HG03139 (cell line): ENCODE results near the gene H6PD.

Source experiments
- ATAC-seq: cut with Tn5 transposase; IDR thresholded peaks from one replicate; pipeline ENCODE4 v1.9.1; 2021; ENCODE audit not compliant: unreplicated experiment

H6PD gene

DNA sequence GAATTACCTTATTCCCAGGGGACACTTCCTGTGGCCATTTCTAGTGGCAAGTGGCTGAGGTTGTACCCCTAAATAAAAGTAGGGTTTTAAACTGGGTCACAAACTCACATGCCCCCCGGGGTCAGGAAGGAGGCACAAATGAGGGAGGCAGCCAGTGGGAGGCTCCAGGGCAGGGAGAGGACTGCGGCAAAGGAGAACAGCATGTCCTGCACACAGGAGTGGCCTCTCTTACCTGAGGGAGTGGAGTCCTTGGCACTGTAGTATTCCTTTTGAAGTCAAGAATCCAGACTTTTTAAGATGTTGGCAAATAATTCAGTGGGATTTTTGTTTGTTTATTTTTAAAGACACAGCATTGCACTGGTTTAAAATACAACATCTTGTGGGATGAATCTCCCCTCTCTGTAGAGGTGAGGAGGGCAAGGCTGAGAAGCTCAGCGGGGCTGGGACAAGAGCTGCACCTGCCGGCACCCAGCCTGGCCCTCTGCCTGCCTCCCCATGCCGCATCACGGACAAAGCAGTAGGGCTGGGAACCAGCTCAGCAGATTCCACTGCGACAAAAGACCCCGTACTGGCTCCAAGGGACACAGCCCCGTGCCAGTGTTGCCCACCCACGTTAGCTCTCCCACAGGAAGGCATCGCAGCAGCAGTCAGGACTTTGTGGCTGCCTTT lies 80.3 kb downstream of the H6PD start:
- no peak for ATAC-seq

DNA sequence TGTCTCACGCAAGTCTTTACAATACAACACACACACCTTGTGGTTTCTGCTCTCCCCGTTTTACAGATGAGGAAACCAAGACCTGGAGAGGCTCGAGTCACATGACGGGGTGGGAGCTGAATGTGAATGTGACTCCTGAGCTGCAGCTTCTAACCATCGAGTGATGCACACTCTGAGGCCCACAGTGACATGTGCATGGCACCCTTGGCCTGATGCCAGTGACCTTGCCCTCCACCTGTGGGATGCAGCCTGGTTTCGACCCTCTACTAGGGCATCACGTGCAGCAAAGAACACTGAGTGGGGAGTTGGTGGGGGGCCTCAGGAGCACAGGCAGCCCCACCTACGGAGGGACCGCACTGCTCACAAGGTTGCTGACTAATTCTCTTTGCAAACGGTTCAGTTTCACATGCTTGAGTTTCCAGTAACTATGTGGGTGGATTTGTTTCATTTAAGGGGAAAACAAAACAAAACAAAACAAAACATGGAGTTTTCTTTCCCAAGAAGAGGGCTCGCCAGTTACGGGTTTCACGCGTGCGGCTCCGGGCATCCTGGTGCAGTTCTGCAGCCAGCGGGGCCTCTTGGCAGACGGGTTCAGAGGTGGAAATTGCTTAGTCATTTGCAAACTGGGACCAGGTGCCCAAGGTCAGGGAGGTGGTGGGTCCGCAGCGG lies 81.0 kb downstream of the H6PD start:
- ATAC-seq = no peak

DNA sequence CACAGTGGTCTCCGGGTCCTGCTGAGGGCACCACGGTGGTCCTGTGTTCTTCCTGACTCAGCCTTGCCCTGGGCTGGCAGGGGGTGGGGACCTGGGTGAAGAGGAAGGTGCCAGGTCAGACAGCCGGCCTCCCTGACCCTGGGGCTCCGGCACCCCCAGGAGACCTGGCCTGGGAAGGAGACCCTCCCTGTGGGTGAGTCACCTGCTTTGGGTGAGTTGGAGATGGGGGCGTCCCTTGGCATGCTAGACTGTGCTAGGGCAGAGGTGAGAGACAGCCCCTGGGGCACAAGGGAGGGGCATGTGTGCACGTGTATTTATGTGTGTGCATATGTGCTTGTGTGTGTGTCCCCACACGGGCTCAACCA lies 81.5 kb downstream of the H6PD start:
- ATAC-seq = no peak

DNA sequence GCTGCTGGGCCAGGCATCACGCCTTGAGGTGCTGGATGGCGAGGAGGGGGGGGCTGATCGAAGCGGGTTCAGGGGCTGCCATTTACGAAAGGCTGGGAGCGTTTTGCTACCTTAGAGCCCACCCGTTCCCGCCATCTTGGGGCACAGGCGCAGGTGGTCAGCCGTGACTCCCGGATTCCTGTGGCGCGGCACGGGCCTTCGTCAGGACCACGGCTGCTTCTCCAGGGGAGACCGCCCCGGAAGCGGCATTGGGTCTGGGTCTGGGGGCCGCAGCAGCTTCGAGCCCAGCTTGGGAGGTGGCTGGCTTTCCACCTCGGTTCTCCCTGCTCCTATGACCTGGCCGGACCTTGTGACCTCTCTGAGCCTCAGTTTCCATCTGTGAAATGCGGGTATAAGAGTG lies 81.9 kb downstream of the H6PD start:
- ATAC-seq = no peak

DNA sequence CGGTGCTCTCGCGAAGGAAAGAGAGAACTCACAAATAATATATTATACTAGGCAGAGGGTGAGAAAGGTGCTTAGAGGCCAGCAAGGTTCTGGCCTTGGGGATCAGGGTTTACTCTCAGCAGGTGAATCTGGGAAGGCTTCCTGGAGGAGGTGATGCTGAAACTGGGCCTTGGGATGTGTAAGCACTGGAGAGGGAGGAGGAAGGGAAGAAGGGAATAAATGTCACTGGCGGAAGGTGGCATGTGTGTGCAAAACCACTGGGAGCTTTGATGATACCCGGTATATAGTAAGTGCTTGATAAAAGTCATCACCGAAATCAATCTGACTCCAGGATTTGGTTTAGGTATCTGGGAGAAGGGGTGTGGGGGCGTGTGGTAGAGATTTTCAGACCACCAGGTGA lies 82.5 kb downstream of the H6PD start:
- ATAC-seq = no peak

DNA sequence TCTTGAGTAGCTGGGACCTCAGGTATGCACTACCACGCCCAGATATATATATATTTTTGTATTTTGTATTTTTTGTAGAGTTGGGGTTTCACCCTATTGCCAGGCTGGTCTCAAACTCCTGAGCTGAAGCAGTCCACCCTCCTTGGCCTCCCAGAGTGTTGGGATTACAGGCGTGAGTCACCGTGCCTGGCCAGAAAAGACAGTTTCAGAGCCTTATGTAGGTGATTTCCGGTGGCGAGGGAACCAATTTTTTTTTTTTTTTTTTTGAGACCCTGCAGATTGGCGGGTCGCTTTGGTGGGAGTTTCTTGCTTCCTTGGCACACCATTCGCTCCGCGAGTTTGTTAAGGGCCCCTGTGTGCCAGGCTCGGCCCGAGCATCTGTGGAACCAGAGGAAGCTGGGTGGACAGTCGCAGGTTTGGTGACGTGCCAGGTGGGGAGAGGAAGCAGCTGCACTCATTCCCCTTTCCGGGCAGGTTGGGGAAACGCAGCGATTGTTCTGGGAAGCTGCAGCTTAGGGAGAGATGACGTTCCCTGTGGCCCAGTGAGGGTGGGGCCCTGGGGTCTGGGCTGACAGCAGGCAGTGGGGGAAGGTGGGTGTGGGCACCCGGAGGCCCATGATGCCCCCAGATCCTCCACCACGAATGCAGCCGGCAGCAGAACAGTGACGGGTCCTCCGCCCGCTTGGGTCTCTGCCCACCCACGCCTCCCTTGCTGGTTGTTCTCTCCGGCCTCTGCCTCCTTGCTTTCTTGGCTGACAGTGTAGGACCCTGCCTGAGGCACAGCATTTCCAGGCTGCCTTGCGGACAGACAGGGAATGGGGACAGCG lies 83.2 kb downstream of the H6PD start:
- no peak for ATAC-seq

DNA sequence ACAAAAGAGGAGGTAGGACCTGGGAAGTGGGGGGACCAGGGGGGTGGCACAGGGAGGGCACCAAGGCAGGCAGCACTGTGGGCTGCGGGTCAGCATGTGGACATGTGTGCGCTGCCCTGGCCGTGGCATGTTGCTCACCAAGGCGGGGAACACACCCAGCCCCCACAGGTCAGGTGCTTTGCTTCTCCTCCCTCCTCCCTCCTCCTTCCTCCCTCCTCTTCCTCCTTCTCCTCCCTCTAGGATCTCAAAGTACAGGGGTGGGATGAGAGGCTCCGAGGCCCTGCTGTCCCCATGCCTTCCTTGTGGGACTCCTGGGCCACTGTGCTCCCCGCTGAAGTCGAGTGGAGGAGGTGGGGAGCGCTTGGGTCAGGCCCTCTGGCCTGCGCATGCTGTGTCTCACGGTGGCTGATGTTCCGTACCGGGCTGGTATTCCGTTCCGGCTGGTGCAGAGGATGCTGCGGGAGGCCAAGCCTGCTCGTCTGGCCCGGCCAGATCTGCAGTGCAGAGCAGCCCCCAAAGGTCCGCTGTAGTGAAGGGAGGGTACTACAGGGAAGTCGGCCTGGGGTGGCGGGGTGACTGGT lies 84.7 kb downstream of the H6PD start:
- no peak for ATAC-seq

DNA sequence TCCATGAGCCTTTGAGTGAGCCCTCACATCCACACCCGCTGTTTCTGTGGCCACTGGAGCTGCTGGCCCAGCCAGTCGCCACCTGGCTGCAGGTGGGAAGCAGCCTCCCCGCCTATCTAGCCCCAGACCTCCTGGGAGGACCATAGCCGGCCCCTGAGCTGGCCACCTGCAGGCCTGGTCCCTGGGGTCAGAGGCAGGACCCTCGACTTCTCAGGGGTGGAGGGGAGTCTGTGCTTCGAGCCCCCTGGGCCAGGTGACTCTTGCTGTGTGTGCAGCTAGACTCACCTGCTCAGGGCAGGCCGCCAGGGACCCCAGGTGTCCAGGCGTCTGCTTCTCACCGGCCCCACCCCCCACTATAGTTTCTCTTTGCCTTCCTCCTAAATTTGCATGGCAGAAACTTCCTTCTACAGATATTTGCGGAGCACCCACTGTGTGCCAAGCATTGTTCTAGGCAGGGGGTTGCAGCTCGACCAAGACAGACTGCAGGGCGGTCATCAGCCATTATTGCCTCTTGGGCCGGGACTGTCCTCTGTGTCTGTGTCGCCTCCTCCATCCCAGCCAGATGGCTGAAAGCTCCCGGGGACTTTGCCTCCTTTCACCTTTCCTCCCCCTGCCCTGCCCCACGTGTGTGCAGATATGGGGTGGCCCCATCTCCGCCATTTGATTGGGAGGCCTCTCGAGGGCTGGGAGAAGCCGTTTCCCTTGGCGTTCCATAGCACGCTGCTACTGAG lies 85.4 kb downstream of the H6PD start:
- ATAC-seq = no peak
